ENCODE data around the gene GARNL3.
A peak's percentile ranks its signal among the peaks of the same experiment; 100 is the strongest.

Gene GARNL3

DNA sequence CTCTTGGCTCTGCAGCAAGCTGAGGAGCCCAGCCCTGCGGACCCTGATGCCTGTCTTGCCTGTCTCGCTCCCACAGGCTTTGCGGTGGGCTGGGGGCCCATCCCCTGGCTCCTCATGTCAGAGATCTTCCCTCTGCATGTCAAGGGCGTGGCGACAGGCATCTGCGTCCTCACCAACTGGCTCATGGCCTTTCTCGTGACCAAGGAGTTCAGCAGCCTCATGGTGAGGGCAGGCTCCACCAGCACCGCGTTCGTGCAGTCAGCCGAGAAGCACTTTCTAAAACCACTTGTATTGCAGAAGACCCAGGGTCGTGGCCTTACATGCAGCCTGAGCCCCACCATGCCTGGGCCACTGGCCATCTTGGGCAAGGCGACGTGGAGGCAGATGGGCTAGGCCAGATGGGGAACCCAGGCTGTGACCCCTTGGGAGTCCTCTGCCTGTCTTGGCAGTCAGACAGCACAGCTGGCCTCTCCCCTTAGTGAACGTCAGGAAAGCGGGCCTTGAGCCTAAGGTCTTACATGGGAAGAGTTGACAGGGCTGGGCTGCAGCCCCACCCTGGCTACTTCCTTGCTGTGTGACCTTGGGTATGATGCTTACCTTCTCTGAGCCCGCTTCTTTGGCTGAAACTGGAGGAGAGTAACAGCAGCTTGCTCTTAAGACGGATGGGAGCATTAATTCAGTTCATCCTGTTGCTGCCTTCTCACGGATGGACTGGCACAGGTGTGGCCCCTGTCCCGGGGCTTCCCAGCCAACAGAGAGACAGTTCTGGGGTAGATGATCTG lies 141.0 kb downstream of the GARNL3 start:
- no peak for DNase-seq (ENCODE audit: low spot score)

- no peak for DNase-seq (ENCODE audit: low spot score)
Observed at GRCh38 chr9:127406799-127407491, 142.4 kb downstream of the GARNL3 start.

- no peak for DNase-seq (ENCODE audit: low spot score)
Observed at GRCh38 chr9:127407492-127407843, 142.9 kb downstream of the GARNL3 start.

- no peak for DNase-seq (ENCODE audit: low spot score)
Observed at GRCh38 chr9:127411122-127411521, 146.5 kb downstream of the GARNL3 start.

DNA sequence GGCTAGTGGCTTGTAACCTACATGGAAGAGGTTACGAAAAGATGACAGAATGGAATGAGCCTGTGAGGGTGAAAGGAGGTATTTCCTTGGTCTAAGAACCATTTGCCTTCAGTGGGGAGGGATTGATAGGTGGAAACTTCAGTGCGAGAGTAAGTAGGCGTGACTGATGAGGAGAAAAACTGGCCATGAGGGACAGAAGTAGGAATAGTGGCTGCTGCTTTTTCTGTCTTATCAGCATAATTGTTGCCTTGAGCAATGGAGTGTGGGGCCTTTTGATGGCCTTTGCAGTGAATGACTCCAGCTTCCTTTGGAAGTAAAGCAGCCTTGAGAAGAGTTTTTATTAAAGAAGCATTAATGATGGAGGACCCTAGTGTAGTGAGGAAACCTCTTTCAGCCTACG lies 150.6 kb downstream of the GARNL3 start:
- DNase-seq (ENCODE audit: low spot score), result no peak

DNA sequence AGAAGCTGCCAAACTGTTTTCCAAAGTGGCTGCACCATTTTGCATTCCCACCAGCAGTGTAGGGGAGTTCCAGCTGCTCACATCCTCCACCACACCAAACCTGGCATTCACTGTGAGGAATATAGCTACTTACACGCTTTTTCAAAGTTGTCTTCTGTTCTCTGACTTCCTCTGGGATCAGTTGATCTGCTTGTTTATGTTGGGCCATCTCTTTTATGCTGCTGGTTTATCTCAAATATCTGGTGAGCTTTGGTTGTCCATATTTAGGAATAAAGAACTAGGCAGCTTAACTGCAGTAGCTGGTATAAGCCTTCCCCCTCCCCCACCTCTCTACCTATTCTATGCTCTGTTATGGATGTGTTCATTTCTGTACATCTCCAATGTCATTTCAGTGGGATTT lies 151.1 kb downstream of the GARNL3 start:
- no peak for DNase-seq (ENCODE audit: low spot score)

GRCh38 chr9:127417131-127418036 lies 152.8 kb downstream of the GARNL3 start:
- peak; percentile 52 for DNase-seq (ENCODE audit: low spot score)

DNA sequence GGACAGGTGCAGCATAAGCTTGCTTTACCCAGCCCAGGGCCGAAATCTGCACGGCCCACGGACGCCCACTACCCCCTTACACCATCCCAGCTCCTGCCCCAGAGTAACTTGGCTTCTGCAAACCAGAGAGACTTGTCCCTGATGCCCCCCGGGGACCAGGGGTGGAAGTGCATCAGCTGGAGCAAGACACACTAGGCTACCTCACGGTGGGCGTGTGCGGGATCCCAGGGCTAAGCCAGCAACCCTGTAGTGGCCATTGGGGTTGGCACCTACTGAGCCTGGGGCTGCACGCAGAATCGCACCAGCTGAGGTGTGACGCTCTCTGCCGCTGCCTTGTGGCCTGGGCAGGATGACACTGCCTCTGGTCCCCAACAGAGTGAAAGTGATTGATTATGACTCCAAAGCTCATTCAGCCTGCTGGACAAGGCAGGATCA lies 153.5 kb downstream of the GARNL3 start:
- no peak for DNase-seq (ENCODE audit: low spot score)

DNA sequence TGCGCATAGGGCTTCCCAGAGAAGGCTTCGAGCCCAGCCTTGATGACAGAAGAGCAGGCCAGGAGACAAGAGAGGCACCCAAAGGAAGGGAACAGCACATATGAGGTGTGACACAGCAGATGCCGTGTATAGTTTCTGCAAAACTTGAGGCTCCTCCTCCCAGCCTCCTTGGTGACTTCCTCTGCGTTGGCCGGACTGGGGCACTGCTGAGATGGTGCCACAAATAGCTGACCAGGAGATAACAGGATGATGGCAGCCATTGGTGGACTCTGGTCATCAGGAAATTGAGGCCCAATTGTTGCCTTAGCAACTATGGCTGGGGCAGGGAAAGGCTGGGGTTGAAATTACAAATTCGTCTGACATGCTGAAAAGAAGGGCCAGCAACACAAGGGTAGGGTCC lies 154.8 kb downstream of the GARNL3 start:
- no peak for DNase-seq (ENCODE audit: low spot score)

- no peak for DNase-seq (ENCODE audit: low spot score)
Observed at GRCh38 chr9:127421057-127421456, 156.5 kb downstream of the GARNL3 start.

GRCh38 chr9:127422133-127422782 lies 157.7 kb downstream of the GARNL3 start:
- no peak for DNase-seq (ENCODE audit: low spot score)

DNA sequence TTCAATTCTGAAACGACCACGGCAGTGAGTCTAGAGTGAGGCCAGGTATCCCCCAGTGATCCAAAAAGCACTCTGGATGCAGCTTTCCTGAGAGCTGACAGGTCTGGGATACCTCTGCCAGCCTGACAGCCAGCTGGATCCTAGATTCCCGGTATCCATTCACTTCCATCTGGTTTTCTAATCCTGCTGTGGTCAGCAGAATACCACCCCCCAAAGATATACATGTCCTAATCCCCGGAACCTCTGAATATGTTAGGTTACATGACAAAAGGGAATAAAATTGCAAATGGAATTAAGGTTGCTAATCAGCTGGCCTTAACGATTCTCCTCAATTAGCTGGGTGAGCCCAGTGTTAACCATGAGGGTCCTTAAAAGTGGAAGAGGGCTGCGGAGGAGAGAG lies 158.2 kb downstream of the GARNL3 start:
- DNase-seq (ENCODE audit: low spot score), result no peak

- peak; percentile 44 for DNase-seq (ENCODE audit: low spot score)
Observed at GRCh38 chr9:127423476-127423933, 158.9 kb downstream of the GARNL3 start.

DNA sequence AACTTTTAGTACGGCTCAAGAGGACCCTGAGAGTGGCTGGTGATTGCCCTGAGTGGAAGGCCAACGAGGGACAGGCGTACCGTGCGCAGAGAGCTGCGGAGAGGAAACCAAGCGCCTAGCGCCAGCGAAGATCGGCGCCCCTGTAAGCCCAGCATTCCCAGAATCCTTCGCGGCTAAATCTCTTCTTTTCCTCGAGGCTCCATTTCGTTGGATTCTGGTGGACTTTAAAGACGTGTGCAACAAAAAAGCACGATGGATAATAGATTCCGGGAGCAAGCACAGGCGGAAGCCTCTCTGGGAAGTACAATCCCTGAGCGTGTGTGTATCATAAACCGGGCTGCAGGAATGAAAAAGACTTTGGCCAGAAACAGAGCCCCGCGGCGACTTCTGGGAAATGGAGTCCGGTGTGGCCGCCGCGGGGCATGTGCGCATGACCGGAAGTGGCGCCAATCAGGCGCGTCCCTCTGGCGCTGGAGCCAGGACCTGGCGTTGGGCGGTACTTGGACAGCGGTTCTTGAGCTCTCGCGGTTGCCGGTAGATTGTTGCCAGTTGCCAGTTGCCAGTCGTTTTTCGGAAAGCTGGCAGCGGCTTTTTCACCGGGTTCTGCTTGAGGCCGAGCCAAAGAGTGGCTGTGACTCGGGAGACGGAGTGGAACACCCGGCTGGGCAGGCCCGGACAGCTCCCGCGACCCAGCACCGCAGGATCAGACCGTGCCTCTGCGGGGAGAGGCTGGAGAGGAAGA lies 159.5 kb downstream of the GARNL3 start, which contains the start of gene ZNF79:
ZNF79 (plus strand) TSS at position 449 of the 742 bp plus-strand sequence. CDS start 406 bp downstream, outside the sequence.
- peak; percentile 99 for DNase-seq (ENCODE audit: low spot score)

GRCh38 chr9:127424676-127424999 lies 160.1 kb downstream of the GARNL3 start:
- DNase-seq (ENCODE audit: low spot score), result no peak

DNA sequence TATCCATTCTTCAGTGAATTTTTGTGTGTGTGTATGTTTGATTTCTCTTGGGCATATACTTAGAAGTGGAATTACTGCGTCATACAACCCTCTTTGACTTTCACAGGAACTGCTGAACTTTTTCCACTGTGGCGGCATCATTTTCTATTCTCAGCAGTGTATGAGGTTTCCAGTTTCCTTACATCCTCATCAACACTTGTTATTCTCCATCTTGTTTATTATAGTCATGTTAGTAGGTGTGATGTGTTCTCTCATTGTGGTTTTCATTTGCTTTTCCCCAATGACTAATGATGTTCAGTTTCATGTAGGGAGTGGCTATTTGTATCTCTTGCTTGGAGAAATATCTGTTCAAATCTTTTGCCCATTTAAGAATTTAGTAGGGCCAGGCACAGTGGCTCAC lies 162.2 kb downstream of the GARNL3 start:
- DNase-seq (ENCODE audit: low spot score), result no peak

GRCh38 chr9:127428348-127428747 lies 163.8 kb downstream of the GARNL3 start:
- DNase-seq (ENCODE audit: low spot score), result no peak

- DNase-seq (ENCODE audit: low spot score), result no peak
Observed at GRCh38 chr9:127430415-127430814, 165.8 kb downstream of the GARNL3 start.

DNA sequence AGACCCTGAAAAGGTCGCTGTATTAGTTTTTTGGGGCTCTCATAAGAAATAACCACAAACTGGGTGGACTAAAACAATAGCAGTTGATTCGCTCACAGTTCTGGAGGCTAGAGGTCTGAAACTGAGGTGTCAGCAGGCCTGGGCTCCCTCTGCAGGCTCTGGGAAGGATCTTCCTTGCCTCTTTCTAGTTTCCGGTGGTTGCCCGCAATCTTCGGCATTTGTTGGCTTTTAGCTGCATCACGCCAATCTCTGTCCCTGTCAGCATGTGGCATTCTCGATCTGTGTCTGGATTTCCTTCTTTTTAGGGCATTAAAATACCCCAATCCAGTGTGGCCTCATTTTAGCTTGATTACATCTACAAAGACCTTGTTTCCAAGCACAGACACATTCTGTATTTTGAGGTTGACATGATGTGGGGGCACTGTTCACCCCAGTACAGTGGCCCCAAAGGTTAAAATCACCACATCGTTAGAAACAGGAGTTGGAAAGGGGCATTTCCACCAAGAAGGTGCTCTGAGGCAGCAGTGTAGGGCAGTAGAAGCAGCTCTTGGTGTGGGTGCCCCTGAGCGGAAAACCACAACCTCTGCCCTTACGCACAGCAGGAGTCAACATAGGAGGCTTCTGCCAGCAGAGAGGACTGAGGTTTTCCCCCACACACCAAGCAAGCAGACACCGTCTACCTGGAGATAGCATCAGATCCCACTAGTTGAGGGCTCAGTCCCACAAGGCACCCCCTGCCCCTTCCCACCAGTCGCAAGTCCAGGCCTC lies 173.1 kb downstream of the GARNL3 start:
- no peak for DNase-seq (ENCODE audit: low spot score)

GRCh38 chr9:127438394-127438793 lies 173.8 kb downstream of the GARNL3 start:
- no peak for DNase-seq (ENCODE audit: low spot score)
